GM18909 (cell line): Measurements from ENCODE around the gene IGF1R.
A peak's percentile ranks its signal among the peaks of the same experiment; 100 is the strongest.

Experiments used
- ATAC-seq: cut with Tn5 transposase; IDR thresholded peaks from one replicate; pipeline ENCODE4 v1.9.1; 2021; ENCODE audit warnings: mild to moderate bottlenecking; ENCODE audit not compliant: unreplicated experiment, poor library complexity

Gene IGF1R

DNA sequence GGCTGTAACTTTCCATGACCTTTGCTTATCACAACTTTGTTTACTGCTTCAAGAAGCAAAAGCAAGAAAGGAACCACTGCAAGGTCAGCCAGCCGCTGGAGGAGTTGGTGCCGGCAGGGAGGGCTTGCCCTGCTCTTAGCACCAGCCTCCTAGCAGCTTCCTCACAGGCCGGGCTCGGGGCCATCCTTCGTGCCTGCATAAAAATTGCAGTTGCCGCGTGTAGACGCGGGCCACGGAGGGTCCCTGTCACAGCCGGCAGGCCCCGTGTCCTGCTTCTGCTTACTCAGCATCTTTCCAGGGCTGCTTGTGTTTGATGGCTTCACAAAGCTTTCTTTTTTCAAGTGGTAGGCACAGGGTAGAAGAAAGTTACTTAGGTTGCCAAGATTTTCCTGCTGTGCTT is 274.8 kb downstream of the IGF1R start:
- no peak for ATAC-seq

DNA sequence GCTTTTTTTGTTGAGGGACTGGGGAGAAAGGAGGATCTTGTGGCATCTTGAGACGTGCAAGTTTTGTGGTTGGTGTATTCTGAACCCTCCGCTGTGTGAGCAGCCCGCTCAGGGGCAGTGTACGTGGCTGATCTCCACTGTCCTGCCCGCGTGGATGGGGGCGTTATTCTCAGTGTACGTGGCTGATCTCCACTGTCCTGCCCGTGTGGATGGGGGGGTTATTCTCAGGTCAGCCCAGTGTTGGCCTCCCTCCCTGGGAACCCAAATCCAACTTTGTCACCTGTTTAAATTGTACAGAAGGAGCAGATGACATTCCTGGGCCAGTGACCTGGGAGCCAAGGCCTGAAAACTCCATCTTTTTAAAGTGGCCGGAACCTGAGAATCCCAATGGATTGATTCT is 275.2 kb downstream of the IGF1R start:
- no peak for ATAC-seq

- no peak for ATAC-seq
Observed at GRCh38 chr15:98924401-98925049, 276.2 kb downstream of the IGF1R start.

DNA sequence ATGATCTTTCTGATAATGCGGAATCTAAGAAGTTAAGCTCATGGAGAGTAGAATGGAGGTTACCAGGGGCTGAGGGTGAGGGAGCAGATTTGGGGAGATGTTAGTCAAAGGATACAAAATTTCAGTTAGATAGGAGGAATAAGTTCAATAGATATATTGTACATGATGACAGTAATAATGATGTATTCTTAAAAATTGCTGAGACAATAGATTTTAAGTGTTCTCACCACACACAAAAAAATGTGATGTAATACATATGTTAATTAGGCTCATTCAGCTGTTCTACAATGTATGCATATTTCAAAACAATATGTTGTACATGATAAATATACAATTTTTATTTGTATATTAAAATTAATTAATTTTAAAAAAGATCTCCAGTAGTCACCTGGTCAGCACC is 277.9 kb downstream of the IGF1R start:
- no peak for ATAC-seq

GRCh38 chr15:98927022-98927421 is 278.7 kb downstream of the IGF1R start:
- ATAC-seq = no peak

- ATAC-seq = no peak
Observed at GRCh38 chr15:98927996-98928395, 279.7 kb downstream of the IGF1R start.

DNA sequence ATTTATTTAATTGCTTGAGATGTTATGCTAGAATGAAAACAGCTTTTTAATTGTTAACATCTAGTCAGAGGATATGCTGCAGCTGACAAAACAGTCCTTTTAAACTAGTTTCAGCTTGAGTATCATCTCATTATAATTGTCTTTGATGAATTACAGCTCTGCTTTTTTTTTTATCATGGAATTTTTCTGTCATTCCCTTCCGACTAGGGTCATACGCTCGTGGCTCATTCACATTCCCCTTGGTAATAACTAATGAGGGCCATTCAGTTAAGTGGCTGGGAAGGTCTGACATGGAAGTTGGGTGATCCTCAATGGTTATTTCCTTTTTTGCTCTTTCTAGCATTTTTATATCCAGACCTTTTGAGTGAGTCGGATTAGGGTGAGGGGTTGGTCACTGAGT is 282.2 kb downstream of the IGF1R start:
- no peak for ATAC-seq

- ATAC-seq = no peak
Observed at GRCh38 chr15:98931004-98931403, 282.7 kb downstream of the IGF1R start.

GRCh38 chr15:98933406-98933805 is 285.1 kb downstream of the IGF1R start:
- ATAC-seq = no peak

GRCh38 chr15:98935736-98936135 is 287.4 kb downstream of the IGF1R start:
- ATAC-seq = no peak

DNA sequence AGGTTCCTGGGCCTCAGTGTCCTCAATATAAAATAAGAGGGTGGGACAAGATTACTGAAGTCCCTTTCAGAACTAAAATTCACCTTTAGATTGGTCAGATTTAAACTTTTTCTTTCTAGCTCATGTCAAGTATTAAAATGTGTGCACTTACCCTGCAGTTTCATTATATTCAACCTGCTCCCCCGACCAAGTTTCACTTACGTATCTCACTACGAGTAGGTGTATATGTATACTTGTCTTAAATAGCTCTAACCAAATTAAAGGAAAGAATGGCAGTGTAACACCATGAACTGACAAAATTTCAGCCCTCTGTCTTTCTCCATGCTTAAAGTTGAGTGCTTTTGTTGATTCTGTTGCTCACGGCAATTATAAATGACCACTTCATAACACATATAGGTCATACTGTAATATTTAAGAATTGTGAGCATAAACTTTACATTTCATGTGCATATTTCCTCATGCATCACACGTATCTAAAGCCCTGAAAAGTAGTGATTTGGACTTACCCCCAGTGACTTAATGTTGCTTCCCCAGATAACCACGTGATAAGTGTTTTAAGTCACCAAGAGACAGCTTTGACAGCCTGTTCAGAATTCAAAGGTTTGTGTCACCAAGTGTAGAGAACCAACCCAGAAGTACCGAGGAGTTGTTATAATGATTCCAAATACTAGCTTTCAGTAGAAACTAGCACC is 289.2 kb downstream of the IGF1R start:
- ATAC-seq = peak; percentile 80

DNA sequence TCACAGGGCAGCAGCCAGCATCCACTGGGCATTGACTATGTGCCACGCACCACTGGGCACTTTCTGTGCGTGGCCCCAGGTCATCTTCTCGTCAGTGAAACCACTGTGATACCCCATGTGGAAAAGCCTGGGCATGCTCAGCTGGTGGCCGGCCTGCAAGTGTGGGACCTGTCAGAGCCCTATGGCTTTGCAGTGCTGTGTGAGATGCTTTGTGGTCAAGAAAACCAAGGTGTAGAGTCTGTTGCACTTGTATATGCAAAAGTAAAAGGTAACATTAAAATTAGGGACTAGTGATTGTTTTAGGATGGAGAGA is 289.7 kb downstream of the IGF1R start:
- ATAC-seq = peak; percentile 43

GRCh38 chr15:98938799-98939198 is 290.5 kb downstream of the IGF1R start:
- ATAC-seq = no peak

DNA sequence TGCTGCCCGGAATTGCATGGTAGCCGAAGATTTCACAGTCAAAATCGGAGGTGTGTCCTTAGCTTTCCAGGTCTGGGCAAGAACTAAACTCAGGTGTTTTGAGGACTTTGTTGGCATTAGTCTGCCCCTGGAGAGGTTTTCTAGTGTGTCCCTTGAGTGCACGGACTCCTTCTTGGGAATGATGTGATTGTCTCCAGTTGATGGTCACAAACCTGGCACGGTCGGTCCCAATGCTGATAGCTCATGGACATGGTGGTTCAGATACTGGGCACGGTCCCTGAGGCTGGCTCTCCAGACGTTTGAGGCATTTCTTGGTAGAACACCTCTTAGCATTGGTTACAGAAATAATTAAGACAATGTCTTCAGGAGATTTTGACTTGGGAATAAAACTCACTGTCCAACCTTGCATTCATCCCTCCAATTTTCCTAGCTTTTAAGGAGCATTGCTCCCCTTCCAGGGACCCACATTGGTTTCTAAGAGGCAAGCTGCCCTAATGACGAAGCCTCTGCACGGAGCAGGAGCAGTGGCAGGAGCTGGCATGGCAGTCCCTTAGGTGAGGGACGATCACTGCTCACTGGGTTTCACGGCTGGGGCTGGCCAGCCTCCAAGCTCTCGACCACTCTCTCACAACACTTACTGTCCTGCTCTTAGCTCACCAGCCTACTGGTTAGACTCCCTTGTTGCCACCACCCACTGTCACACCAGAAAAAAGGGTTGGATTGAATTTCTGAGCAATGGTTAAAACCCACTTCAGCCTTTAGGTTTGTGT is 291.2 kb downstream of the IGF1R start:
- ATAC-seq = no peak

- no peak for ATAC-seq
Observed at GRCh38 chr15:98941595-98942255, 293.4 kb downstream of the IGF1R start.

DNA sequence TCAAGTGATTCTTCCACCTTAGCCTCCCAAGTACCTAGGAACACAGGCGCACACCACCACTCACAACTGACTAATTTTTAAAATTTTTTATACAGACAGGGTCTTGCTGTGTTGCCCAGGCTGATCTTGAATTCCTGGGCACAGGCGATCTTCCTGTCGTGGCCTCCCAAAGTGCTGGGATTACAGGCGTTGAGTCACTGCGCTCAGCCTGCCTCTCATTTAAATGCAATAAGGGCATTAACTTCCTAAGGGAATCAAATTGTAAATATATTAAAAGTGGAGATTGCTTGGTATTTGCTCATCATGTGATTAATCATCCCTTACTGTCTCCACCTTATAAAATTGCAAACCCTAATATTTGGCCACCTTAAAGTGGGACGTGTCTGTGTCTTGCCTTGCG is 294.1 kb downstream of the IGF1R start:
- ATAC-seq = no peak

- no peak for ATAC-seq
Observed at GRCh38 chr15:98943051-98943508, 294.7 kb downstream of the IGF1R start.

GRCh38 chr15:98943601-98944151 is 295.3 kb downstream of the IGF1R start:
- no peak for ATAC-seq

DNA sequence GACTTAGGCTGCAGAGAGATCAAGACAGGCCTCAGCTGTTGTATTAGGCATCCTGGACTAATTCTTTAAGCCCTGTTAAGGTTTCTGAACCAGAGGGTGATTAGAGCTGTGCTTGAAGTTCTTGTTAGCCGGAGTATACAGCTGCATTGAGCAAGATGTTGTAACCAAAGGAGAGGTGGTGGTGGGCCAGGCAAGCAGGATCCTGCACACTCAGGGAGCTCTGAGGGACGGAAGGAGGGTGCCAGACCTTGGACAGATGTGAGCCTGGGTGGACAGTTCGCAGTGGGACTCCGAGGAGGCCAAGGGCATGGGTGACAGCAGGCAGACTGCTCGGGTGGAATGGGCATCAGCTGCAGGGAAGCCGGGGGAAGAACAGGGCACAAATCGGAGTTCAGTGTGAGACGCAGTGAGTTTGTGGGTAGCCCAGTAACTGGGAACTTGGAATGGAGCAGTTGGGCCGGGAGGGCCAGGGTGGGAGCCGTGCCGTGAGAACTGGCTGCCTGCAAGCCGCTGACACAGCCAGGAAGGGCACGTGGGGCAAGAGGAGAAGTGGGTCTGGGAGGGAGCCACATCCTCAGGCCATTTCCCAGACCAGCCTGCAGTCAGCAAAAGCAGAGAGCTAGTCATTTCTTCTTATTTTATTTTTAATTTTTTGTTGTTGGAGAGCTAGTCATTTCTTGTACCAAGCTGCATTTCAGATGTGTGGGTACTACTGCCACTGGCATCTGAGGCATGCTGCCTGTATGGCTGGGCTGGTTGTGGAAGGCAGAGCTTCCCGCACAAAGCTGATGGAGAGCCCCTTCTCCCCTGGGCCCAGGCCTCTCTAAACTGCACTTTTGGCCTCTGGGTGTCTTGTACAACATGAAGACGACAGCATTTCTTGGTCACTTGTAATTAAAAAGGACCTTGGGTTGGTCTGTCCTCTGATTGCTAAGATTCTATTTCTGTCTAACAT is 298.2 kb downstream of the IGF1R start:
- no peak for ATAC-seq

GRCh38 chr15:98948456-98948855 is 300.1 kb downstream of the IGF1R start:
- no peak for ATAC-seq
